Stimulated activated CD8-positive, alpha-beta memory T cell treated with anti-CD3 and anti-CD28 coated beads, Interleukin-4, amount 100 ng/mL, for 4 hours (primary cell): Measurements from ENCODE around the gene NAALADL2.
"Not testable (repeated sequence)": the region's sequence is repeated elsewhere in the genome, so short reads cannot be mapped to it uniquely, and the experiment has no call there.

Experiments
- DNase-seq, 2 donors: peaks; one replicate each; pipeline ENCODE4 v3.0.0-alpha.2; 2020; ENCODE audit warnings: low read depth in 2 of 2, low spot score in 1 of 2

Gene NAALADL2

DNA sequence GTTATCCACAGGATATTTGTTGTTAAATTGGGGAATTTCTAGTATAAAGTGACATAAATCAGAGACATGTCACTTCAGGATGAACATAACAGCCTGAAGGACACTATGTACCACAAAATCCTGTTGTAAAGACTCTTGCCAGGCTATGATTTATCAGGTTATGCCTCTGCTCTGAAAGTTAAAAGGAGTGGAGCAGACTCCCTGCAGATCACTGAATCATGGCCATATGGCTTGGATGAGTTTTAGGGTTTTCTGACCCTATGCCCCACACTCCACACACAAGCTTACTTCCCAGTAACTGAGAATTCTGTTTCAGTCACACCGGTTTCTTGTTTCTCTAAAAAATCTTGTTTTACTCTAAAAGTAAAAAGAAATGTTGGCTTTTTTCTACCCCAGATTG is 869.4 kb downstream of the NAALADL2 start:
- DNase-seq, result no peak

DNA sequence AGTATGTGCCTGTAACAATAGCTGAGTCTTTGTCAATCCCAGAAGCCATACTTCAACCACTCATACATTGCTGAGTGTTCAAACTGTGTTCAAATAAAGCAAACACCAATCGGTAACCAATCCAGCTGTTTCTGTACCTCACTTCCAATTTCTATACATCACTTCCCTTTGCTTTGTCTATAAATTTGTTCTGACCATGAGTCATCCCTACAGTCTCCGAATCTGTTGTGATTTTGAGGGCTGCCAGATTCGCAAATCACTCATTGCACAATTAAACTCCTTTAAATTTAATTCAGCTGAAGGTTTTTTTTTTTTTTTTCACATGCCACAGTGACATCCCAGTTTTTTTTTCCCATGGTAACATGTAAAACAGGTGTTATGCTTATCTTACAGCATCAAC is 870.3 kb downstream of the NAALADL2 start:
- no peak for DNase-seq

DNA sequence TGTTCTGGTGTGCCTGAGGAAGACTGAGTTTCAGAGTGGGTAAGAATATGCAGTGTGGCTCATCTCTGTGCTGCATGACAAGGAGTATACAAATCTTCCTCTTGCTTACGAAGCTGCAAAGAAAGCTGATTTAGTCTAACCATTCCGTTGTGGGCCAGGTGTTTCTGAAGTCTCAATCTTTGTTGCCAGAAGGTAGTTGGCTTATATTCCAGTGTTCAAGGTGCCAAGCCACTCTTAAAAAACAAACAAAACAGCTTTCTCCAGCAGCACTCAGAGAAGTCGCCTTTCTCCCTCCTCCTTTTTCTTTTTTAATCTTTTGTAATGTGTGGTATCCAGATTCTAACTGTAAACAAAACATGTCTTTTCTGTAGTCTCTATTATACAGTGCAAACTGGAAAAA is 872.4 kb downstream of the NAALADL2 start:
- no peak for DNase-seq

DNA sequence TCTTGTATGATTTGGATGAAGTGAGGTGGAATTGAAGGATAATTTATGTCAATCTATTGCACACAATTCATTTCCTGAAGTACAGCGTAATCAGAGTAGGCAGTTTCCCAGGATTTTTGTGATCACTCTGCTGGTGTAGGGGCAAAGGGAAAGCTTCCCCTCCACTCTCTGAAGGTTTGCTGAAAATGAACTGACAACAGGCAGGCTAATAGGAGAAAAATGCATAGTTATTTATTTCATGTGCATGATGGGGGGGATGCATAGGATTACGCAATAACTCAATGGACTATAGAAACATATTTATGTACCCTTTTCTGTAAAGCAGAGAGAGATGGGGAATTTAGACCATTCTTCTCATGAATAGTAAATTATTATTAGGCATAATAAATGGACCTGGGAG is 872.9 kb downstream of the NAALADL2 start:
- DNase-seq, result no peak

DNA sequence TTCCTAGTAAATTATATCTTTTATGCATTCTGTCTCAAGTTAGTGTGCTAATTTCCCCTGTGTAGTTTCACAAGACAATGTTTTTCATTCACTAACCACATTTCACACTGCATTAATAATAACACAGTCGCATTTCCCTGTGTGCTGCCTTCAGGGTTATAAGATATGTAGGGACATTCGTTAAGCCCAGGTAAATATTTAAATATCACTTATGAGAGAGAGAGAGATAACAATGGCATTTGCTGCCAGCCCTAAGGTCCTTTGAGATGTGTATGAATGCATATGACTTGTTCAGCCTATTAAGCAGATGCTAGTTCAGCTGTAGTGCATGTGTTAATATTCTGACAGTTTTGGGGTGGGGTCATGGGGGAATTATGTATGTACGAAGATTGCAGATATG is 876.7 kb downstream of the NAALADL2 start:
- no peak for DNase-seq

DNA sequence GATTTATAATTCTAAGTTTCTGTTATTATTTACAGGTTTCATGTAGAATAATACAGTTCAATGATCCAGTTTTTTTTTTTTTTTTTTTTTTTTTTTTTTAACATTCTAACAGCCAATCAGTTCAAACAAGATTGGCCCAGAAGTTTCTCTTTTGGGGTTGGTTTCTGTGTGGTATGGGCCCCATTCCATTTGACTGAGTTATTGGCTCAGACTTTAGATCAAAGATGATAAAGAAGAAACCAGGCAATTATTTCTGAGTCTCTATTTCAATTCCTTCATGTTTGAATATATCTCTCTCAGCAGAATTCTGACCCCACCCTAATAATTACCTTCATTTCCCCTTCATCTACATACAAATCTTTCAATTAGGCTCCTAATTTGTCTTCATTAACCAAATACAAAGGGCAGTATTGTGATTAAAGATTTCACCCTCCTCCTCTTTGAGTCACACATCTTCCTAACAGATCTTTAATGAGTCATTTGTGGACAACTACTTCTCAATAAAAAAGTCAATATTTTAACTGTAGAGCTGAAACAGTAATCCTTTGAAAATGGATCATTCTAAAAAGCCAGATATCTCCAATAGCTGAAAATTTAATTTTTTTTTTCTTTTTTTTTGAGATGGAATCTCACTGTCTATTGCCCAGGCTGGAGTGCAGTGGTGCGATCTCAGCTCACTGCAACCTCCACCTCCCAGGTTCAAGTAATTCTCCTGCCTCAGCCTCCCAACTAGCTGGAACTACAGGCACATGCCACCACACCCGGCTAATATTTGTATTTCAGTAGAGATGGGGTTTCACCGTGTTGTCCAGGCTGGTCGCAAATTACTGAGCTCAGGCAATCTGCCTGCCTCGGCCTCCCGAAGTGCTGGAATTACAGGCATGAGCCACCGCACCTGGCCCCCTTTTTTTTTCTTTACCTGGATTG is 878.8 kb downstream of the NAALADL2 start:
- no peak for DNase-seq

DNA sequence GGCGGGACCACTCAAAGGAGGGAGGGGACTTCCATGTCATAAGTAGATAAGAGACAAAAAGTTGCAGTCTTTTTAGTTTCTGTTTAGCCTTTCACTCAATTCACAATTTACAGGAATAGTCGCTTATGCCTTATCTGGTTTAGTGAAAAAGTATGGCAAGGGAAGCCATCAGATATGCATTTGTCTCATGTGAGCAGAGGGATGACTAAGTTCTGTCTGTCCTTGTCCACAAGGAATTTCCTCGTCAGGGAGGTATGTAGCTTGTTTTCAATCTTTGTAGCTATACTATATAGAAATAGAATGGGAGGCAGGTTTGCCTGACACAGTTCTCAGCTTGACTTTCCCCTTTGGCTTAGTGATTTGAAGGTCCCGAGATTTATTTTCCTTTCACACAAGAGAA is 882.8 kb downstream of the NAALADL2 start:
- DNase-seq, result no peak

DNA sequence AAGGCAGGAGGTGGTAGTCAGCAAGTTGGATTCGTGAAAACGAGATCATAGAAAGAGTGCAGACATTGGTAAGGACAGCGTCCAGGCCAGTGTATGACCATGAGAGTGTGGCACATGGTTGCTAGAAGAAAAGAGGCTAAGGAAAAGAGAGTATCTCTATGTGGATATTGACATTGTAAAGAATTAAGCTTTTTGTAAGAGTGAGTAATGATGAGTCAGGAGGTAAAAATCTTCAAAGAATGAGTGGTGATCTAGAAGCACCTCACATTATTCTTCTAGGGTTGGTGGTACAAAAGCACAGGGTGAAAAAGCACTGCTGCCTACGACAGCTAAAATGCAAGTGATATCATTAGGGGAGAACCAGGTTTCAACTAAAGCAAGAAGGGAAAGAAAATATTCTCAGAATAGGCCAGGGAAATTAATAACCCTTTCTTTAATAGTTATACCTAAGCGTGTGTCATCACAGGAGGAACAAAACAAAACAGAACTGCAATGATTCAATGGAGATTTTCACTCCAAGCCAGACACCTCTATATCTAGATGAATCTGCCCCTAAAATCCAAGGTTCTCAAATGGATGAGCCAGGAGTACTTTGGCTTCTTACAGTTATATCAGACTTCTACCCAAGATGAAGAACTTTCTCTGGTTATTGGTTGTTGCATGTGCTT is 884.7 kb downstream of the NAALADL2 start:
- DNase-seq, result no peak

DNA sequence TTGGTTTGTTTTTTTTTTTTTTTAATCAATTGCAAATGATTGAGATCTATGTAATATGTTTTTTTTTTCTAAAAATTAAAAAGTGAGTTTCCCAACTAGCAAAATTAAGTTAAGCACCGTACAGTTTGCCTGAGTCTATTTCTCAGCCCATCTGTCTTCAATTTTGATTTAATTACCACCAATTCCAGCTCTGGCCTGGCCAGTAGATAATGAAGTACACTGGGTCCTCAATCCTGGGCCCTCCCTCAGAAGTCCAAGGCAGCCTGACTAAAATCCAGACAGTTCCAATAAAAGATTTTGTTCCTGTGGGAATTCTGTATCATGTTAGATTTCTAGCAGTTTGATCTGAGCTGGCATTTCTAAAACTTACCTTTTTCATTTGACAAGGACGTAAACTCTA is 887.2 kb downstream of the NAALADL2 start:
- DNase-seq, result no peak

DNA sequence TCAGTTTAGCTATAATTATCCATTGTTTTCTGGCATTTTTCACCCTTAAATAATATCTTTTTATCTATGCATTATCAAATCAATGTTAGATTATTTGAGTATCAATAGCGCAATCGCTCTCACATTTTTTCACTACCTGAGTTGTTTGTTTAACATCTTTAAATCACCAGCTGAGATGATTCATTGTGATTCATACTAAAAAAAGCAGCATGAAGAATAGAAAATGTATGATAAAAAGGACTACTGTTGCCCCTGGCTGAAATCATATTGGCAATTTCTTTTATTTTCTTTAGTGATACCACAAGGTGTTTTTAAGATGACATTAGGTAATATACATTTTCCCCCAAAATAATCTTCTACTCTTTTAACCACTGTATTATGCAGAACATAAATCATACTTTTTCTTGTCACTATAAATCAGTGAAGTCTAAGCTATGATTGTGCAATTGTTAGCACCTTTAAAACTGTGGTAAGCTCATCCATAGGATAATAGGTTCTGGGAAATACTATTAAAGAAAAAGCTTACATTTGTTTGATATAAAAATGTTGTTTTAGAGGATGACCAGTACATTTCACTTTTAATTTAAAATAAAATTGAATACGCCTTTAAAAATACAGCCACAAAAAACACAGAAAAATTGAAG is 889.1 kb downstream of the NAALADL2 start:
- no peak for DNase-seq

DNA sequence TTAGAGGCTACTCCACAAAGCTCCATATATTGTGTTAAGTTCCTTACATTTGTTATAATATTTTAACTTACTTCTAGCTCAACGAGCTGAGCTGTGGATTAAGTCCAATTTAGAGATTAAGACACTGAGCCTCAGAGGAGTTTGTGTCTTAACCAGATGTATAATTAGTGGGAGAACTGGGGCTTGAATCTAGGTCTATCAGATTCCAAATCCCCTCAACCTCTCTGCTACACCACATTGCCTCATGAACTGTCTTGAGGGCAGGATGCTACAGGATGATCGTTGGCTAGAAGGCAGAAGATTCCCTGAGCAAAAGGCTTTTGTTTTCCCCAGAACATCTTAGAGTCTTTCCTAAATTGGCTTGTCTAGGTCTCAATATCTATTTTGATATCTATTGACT is 890.8 kb downstream of the NAALADL2 start:
- no peak for DNase-seq

DNA sequence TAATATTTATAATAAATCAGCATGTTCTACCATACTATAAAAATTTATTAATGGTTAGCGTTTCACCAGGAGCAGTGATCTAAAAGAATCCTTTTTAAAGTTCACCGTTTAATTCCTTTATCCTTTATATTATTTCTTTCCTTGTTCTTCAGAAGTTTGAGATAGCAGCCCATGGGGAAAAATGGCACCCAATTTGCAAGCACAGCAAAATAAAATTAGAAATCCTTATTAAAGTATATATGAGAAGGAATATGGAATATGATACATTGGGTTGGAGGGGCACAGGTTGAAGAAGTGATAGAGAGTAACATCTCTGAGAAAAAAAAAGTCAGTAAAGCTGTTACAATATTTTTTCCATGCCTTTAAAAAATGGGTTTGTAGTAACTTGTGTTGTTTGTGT is 892.0 kb downstream of the NAALADL2 start:
- DNase-seq, result no peak

DNA sequence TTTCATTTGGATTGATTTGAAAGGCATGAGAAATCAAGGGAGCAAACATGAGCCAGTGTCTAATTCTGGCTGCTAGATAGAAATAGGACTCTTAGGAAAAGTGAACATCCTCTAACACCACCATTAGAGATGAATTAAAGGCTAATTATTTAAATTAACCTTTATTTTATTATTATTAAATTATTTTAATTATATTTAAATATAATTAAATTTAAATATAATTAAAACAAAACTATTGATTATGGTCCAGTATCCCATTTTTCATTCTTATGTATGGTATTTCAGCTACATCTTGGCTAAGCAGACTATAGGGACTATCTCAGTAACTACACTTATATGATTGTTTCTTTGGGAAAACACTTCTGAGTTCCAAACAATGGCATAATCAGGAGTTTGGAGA is 904.8 kb downstream of the NAALADL2 start:
- DNase-seq, result no peak

DNA sequence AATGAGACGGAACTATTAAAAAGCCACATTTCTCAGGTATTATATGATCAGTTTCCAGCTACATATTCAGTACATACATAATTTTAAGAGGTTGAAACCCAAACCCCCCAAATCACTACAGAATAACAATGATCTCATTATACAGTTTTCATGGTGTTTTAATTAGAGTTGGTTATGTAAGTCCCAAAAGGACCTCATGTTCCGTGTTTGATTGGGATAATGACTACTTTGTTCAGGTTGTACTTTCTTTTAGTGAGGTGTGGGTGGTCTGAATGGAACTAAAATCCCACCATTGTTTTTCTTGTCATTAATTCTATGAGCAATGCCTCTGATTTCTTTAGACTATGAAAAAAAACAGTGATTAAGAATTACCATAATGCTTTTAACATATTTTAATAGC is 905.6 kb downstream of the NAALADL2 start:
- DNase-seq, result no peak

DNA sequence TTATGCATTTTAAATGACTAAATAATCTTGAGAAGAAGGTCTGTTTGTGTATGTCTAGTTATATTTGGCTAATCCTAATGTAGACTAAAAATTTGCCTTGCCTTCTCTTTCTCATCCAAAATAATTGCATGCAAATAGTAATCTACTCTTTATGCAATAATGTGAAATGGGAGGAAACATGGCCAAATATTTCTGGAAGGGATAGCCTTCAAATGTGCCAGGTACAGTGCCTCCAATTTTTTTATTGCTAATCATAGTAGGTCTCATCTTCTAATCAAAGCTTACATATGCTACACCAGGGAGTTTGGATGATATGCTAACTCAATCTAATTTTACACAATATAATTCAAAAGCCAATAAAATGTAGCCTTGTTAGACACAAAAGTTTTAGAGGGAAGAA is 911.3 kb downstream of the NAALADL2 start:
- DNase-seq, result no peak

DNA sequence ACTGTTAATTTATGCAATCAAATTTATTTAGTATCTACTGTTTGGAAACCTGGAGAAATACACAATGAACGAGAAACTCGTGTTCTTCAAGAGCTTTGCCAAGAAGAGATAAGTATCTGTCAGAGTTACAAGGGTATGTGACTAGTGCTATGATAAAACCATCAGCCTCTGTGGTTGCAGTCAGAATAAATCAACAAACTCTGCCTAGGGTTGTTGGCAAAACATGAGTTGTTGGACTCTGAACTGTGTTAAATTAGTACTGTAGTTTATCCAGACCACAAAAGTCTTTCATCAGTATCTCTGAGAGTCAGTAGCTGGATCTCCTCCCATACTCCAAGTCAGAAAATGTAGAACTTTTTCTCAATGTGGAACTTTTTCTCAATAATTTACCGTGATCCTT is 918.4 kb downstream of the NAALADL2 start:
- no peak for DNase-seq

DNA sequence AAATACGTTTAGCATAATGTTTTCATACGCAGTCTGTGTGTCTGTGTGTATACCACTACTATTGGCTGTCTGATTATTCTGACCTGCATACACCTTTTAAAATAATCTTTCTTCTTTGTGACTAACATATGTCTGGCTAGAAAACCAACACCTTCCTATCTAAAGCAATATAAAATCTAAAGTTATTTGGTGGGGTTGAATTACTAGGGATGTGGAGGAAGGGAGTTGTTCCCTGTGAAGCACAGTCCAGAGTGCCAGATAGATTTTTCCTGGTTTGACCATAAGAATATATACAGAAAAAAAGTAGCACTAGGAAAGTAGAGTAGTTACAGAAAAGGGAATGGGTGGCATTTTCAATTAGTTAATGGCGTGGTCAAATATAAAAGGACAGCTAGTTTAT is 918.8 kb downstream of the NAALADL2 start:
- no peak for DNase-seq

DNA sequence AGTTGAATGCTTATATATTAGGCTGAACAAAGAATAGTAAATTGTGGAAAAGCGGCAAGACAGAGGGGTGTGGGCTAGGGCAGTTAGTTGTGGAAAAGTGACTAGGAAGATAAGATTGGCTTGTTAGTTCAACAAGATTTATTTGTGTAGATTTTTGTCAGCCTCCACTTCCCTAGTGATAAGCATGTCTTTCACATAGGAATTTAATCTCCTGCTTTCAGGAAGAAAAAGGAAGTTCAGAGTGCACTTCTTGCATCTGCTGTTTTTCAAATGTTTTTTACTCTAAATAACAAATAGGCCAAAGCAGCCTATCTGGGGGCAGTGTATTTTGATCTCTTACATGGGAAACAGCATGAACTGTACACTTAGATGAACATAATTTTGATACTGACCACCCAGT is 919.9 kb downstream of the NAALADL2 start:
- DNase-seq, result no peak

DNA sequence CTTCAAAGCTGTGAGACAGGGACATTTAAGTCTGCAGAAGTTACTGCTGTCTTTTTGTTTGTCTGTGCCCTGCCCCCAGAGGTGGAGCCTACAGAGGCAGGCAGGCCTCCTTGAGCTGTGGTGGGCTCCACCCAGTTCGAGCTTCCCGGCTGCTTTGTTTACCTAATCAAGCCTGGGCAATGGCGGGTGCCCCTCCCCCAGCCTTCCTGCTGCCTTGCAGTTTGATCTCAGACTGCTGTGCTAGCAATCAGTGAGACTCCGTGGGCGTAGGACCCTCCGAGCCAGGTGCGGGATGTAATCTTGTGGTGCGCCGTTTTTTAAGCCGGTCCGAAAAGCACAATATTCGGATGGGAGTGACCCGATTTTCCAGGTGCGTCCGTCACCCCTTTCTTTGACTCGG is 928.0 kb downstream of the NAALADL2 start:
- not testable (repeated sequence) for DNase-seq

DNA sequence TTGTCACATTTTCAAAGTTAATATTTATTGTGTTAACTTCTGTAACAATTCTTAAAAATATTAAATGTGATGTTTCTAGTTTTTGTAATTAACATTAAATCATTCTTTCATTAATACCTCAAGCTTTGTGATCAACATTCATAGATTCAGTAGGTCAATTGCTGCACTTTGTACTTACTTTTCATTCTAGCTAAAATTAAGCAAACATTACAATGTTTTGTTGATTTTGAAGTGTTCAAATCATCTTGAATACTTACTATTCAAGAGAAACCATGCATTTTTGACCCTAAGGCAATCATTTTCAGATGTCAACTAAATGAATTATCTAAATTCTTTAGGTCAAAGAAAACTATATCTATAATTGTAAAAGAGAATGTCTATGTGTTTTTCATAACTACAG is 933.1 kb downstream of the NAALADL2 start:
- no peak for DNase-seq

DNA sequence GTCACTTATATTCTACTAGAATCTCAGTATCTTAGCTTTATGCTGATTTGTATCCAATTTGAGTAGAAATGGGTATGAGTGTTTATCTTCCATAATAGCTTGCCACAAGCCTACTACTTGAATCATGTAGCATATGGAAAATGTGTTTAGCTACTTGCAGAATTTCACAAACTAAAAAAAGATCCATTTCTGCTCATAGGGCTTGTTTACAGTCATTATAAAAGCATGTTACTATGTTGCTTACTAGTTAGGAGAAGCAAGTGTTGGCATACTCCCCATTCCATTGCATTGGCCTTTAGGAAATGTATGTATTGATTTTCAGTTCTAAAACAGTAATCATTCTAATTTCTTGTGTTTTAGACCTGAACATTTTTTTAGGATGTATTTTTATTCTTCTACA is 939.2 kb downstream of the NAALADL2 start:
- no peak for DNase-seq

DNA sequence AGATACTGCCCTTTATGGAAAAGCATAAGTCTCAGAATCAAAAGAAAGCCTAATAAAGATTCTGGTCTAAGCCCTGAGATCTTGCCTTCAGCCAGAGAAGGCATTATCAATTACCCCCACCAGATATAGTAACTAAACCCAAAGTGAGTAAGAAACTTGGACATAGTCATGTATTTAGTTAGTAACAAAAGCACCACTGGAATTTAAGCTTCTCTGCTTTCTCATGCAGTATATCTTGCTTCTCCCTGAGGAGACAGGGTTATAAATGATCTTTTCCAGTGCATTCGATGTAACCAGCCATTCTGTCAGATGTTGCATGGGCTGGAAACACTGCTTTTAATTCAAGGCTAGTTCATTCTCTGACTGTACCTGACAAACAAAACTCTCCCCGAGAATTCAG is 946.7 kb downstream of the NAALADL2 start:
- DNase-seq, result no peak
